HG03520 (cell line): ENCODE results near the gene BAIAP2L2.
A peak's percentile ranks its signal among the peaks of the same experiment; 100 is the strongest.

Source experiments
- ATAC-seq: cut with Tn5 transposase; IDR thresholded peaks from one replicate; pipeline ENCODE4 v1.9.1; 2021; ENCODE audit warnings: mild to moderate bottlenecking, moderate library complexity; ENCODE audit not compliant: unreplicated experiment

Gene BAIAP2L2

DNA sequence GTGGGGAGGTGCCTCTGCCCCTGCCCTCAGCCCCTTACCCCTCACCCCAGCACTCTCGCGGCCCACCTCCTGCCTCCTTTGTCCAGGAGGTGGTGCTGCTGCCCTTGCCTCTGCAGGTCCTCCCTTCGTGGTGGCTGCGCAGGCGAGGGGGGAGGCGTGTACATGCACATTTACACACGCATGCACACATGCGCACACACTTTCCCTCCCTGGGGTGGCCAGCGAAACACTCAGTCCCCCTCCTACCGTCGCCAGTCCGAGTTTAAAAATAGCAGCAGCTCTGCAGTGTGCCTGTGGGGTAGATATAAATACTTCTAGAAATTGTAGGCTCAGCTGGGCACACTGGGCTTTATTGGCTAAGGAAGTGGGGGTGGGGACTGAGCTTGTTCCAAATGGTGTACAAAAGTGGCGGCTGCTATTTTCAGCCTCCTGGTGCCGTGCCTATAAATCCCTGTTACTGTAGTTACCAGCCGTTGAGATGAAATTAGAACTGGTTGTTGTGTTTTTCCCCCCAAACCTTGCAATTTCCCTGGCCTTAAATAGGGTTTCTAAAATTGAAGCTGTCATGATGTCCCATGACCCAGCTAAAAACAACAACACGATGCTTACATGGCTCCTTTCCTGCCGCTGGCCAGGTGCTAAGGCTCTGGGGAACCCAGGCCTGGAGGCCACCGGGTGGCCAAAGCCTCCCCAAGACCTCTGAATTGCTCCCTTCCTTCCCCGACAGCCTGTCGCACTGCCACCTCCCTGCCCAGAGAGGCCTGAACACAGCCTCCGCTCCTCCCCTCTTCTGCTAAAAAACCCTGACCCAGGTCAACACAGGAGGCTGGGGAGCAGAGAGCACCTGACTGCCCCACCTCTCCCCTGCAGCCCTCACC, 40.9 kb downstream of the BAIAP2L2 start:
- ATAC-seq, result no peak

DNA sequence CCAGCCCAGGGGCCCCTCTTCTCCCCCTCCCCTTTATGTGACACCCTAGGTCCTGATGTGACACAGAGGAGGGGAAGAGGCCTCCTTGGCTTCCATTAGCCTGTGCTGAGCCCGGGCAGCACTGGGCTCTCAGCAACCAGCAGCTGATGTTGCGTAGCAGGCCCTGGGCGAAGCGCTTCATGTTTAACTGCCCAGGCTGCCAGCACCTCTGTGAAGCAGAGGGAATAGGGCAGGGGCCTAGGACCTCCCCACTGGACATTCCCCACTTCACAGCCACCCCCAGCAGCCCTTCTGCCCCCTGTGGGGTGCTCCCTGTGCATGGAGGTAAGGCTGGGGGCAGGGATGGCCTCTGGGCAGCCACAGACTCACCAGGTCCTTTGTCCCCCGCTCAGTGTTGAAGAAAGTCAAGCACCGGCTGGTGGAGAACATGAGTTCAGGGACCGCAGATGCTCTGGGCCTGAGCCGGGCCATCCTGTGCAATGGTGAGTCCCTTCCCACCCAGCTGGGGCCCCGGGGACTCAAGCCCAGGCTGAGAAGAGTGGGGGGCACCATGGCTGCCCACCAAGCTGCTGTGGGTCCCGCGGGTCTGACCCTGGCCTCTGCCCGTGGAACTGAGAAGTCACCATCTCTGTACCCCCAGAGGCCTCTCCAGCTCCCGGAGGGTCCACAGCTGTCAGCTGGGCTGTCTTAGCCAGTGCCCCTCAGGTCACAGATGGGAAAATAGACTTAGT, 41.7 kb downstream of the BAIAP2L2 start:
- ATAC-seq, result no peak

DNA sequence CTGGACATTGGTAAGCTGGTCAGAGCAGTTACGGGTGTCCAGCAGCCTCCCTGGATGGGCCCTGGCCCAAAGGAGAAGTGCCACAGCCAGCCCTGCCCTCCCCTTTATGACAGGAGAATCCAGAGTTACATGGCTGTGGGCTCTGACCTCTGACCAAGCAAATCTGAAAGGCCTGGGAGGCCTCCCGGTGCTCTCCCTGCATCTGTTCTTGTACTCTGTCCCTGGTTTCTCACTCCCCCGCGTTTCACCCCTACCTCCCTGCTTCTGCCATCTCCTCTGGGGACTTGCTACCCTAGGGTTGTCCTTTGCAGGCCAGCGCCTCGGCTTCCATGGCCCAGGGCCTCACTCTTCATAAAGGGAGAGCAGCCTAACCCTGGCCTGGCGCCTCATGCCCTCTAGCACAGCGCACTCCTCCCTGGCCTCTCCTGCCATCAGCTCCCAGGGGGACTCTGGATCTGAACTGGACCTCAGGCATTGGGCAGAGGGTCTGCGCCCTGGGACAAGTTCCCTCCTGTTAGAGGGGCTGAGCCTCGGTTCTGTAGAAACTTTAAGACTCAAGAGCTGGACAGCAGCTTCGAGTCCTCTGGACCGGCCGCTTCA, 42.6 kb downstream of the BAIAP2L2 start:
- no peak for ATAC-seq

DNA sequence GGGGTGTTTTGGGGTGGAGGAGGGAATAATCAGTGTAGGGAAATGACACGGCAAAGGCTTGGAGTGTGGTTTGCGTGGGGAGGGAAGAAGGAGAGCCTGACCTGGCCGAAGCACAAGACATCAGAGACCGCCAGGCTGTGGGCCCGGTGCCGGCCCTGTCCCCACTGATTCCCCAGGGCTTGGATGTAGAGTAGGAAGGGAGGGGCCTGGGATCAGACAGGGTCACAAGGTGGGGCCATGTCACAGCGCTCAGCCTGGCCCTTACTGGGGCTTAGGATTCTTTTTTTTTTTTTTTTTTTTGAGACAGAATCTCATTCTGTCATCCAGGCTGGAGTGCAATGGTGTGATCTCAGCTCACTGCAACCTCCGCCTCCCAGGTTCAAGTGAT, 43.5 kb downstream of the BAIAP2L2 start:
- ATAC-seq, result no peak

DNA sequence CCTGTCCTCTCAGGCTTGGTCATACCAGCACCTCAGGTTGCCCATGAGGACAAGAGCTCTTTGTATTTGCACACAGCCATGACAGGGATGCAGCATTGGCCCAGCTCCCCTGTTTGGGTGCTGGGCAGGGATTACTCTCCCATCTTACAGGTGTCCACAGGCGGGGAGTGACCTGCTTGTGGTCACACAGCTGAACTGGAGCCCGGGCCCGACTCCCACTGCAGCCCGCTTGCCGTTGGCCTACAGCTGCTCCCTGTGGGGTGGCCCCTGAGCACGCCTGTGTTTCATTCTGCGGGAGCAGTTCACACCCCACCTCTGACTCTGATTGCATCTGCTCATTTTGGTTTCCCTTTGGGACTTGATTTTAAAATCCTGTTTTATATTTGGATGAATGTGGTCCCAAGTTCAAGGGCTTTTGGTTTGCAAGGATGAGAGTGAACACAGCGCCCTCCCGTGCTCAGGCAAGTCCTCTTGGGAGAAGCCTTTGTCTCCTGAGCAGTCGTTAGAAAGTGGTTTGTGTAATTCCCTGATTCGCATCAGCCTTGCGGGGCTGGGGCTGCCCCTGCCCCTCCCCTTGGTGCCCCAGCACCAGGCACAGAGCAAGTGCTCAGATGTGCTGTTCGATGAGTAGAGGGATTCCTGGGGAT, 44.0 kb downstream of the BAIAP2L2 start:
- ATAC-seq, result no peak

DNA sequence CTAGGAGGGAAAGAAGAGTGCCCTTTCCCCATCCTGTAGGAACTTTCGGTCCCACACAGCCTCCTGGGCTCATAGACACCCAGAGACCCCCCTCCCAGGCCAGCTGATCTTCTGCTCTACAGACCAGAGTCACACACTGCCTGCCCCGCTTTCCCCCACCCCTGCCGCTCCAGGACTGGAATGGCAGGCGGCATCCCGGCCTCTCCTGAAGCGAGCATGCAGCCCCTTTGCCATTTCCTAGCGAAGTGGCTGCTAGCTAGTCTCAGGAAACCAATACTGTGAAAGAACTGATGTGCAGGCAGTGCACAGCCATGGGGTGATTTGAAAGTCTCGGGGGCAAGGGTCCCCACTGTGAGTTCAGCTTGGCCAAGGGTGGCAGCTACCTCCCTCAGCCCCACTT, 44.9 kb downstream of the BAIAP2L2 start:
- ATAC-seq, result no peak

DNA sequence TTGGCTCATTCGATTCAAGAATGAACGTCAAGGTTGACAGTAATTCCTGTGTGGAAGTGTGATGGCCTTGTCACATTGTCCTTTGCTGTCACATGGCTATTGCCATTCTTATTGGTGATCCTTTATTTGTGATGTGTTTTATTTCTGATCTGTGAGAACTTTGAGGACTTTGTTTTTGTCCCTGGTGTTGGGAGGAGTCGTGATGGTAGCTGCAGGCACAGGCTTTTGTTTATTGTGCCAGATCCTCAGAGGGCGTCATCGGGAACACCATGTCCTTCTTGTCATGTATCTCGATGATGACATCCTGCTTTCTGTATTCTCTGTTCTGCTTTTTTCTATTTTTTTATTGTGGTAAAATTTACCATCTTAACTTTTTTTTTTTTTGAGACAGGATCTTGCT, 47.7 kb downstream of the BAIAP2L2 start:
- no peak for ATAC-seq

DNA sequence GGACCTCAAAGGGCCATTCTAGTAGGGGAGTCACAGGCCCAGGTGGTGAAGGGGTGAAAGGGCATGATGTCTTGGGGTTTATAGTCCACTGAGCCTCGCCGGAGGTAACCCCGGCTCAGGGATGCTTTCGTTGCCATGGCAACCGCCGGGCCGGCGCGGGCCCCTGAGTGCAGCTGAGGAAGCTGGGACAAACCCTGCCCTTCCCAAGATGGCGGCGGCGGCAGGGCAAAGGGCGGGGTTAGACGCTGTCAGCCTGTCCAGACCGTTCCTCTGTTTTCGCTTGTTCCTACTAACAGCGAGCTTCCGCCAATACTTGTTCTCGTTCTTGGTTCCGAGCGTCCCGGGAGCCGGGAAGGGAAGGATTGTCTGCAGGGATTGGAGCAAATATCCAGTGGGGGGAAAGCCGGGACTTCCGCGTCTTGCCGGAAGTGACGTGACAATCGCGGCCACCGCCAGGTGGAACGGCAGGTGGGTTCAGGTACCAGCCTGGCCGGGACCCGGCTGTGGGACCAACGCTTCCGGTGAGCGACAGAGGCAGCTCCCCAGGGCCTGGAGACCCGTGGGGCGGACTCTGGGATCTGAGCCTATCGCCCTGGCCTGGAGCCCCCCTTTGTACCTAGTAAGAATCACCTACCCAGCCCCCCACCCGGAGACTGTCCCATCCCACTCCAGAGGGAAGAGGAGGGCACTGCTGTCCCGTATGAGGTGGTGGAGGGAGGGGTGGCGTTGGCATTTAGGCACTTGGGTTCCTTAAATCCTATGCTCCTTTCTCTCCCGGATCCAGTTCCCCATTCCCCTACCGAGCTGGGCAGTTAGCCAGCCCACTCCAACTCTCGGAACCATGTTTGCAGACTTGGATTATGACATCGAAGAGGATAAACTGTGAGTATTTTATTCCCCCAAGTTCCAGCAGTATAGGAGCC, 53.3 kb downstream of the BAIAP2L2 start, which contains the start of gene PICK1:
Gene PICK1, plus strand, starts transcription at position 436 of the 923 bp plus-strand sequence. Its CDS starts 406 bp downstream, at position 842.
- ATAC-seq, result peak; percentile 53

DNA sequence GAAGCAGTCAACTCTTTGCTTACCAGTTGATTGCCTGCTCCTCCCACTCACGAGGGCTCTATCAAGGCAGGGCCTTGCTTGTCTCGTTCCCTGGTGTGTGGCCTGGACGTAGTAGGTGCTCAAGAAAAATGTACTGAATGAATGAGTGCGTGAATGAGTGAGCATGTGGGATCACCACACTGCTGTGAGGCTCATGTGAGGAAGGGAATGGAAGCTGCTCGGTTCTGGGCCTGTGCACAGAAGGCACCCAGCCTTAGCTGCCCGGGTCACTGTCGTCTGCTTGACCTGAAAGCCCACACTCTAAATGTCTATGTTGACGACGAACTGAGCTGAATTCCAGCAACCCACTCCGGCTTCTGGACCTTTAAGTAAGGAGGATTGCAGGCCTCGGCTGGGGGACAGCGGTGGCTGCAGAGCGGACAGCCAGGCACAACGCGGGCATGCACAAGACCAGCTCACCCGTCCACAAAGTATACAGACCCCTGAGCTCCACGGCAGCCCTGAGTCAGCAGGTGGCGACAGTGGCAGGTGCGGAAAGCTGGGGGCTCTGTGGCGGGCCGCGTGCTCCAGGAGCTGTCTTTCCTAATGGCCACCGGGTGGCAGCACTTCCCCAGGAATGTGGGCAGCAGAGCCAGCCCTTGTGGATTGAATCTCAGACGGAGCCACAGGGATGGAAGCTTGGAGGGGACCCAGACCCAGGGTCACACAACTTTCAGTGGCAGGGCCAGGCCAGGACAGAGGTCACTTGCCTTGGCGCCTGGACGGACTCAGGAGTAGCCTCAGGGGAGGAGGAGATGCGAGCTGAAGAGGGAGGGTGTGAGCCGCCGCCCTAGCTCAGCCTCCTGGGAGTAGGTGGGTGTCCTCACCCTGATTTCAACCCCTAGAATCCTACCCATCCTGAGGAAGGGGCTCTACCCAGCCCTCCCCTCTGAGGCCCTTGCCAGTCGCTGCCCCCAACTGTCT, 58.3 kb downstream of the BAIAP2L2 start:
- ATAC-seq, result no peak

DNA sequence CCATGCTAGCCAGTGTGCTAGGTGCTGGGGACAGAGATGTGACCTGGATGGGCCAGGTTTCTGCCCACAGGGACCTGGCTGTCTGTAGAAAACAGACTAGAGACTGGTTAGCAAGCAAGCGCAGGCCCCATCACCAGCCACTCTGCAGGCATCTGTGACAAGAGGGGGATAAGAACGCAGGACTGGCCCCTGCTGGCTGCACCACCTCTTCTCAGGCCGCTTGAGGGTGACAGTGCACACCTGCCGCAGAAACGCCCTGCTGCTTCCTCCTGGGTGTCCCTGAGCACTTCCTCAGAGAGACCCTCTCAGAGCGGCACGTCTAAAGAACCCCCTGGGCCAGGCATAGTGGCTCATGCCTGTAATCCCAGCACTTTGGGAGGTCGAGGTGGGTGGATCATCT, 59.2 kb downstream of the BAIAP2L2 start:
- no peak for ATAC-seq

DNA sequence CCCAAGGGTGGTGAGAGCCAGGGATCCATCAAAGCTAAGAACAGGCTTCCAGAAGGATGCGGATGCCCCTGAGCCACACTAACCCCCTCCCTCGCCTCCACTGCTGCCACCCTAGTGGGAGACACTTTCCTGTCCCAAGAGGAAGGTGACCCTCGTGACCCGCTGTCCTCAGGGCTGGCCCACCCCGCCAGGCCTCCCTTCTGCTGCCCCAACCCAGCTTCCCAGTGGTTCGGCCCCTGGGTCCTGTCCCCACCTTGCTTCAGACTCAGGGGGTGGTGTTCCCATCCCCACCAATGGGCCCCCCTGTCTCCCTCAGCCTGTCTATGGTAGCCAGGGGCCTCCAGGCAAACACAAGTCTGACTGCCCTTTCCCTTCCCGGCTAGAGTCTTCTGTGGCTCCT, 59.8 kb downstream of the BAIAP2L2 start:
- no peak for ATAC-seq

DNA sequence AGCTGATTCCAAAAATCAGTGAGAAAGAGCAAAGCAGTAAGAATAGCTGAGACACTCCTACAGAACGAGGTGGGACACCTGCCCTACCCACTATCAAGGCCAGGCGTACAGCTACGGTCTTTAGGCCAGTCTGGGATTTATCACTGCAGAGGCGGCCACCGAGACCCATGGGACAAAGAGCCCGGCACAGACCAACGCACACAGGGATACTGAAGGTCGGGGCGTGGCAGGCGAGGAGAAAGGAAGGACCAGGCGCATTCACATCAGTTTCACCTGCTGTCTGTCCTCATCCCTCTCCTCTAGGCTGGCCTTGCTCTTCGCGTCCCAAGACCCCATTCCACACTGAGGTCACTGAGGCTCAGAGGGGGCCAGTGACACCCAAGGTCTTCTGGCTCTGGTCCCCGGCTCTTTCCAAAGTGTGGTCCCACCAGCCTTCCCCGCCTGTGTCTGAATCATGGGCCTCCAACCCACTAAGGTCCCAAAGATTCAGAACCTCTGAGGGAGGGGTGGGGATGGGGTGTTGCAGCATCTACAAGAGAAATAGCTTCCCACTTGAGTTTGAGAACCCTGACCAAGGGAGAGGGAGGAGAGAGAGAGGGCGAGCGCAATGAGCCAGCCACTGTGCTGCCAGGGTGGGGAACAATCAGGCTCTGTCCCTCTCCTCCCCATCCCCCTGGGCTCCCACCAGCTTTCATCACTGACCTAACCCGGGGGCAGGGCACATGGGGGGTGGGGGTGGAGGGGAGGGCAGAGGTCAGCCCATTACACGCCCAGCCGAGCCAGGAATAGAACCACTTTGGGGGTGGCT, 60.5 kb downstream of the BAIAP2L2 start:
- ATAC-seq, result no peak

DNA sequence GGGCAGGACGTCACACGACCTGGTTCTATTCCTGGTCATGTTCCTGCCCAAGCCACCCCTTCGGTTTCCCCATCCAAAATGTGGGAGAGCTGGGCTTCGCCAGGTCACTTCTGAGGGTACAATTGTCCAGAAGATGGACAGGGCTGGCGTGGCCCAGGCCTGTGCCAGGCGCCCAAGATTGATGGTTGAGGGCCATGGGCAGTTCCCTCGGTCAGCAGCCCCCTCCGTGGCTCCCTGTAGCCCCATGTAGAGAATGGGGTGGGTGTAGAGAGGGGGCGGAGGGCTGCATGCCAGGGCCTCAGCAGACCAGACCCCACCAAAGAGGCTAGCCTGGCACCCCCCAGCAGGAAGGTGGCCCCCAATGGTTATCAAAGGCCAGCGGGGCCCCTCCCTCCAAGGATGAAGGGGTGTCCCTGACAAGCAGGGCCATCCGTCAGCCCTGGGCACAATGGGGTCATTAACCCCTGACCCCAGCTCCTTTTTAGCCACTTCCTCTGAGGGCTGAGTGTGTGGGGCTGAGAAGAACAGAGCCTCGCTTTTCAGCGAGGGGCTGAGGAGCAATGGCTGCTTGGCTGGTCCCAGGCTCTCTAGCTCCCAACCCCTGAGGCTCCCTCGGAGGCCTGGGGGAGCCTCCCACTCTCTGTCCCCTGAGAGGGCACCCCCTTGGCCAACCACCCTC, 64.3 kb downstream of the BAIAP2L2 start:
- no peak for ATAC-seq

DNA sequence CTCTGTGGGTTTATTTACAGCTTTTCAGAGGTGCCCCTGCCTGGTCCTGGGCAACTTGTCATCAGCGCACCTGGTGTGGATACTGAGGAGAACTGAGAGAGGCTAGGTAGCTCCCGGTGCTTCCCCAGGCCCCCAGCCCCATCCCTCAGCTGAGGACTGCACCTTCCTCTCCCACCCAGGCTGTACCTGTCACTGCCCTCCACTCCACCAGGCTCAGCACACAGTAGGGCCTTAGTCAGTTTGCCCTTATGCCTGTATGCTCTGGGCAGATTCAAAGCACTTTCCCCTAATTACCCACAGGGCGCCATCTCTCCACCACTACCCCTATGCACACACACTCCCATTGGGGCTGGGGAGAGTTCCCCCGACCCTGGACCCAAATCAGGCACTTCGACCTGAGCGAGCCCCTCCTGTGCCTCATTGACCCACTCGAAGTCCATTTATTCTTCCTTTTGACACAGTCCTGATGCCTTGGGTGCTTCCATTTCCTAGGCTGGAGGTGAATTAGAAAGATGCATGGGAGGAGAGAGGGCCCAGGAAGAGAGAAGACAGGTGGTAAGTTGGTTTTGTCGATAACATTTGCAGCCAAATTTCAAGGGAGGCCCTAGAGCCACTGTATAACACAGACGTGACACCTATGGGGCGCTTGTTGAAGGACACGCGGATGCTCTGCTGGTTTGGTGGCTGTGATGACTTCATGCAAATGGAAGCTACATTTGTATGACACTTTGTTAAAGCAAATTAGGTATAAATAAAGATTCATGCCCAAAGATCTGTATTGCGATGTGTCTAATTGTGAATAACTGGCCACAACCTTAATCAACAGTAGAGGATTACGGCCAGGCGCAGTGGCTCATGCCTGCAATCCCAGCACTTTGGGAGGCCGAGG, 67.1 kb downstream of the BAIAP2L2 start:
- no peak for ATAC-seq

DNA sequence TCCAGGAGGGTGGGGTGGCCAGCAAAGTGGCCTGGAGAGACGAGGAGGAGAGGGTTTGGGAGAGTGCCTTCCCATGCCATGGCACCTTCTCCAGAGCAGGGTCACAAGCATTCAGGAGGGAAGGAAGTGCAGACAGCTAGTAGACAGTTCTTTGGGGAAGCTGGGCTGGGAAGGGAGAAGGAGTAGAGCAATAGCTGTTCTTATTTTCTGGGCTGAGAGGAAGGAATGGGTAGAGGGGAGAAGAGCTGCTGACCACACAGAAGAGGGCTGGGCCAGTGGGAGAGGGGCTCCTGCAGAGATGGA, 68.0 kb downstream of the BAIAP2L2 start:
- ATAC-seq, result no peak

DNA sequence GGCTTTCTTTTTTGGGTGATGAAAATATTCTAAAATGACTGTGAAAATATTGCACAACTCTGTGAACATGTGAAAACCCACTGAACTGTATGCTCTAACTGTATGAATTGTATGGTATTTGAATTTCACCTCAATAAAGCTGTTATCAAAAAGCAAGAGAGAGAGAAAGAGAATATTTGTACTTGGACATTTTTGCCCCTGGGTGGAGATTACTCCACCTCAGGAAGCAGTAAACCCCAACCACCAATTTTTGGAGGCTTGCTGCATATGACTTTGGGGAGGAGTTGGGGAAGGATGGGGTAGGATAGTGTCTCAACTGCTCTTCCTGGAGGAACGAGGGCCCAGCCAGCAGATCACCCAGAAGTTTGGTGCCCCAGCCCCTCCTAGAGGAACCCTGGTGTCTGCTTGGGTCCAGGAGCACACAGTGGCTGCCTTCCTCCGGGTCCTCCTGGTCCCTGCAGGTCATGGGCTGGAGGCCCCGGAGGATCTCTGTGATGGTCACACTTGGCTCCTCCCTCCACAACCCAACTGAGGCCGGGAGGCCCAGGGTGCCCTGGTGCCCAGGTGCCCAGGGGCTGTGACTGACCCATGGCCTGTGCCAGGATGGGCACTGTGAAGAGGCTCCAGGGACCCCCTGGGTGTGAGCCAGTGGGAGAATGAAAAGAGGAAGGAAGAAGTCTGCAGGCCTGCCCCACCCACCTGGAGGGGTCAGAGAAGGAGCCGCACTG, 68.6 kb downstream of the BAIAP2L2 start:
- ATAC-seq, result no peak
